HK-2 (cell line): ENCODE results near the gene GOLT1A.
"Not testable (repeated sequence)": the region's sequence is repeated elsewhere in the genome, so short reads cannot be mapped to it uniquely, and the experiment has no call there.

Experiments used
- DNase-seq: peaks from one replicate; pipeline ENCODE4 v3.0.0-alpha.2; 2018; ENCODE audit not compliant: unreplicated experiment

The GOLT1A gene

DNA sequence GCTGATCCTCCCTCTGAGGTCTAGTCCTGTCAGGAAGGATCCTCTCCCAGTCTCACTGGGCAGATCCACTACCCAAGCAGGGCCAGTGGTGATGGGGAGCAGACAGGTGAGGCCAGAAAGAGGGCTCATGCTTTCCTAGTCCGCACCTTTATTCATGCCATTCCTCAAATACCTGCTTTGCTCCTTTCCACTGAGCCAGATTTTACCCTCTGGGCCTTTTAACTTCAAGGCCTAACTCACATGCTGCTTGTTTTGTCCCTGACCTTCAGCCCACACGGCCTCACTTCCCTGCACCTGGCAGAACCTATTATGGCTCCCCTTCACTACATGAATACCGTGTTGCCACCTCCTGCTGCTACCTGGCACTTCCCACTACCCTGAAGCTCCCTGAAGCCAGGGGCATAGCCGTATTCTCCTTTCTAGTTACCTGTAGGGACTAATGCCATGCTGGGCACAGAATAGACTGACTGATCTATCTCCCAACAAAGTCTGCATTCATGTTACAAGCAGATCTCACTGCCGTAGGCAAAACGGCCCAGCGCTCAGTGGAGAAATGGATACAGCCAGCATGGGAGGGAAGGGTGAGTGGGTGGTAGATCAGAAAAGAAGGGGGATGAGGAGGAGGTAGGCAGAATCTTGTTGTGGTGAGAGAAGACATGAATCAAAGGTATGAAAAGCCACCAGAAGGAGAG lies 36.1 kb upstream of the GOLT1A start:
- DNase-seq = no peak

- DNase-seq = no peak
These were observed 35.2 kb upstream of the GOLT1A start for GRCh38 chr1:204248954-204249353.

DNA sequence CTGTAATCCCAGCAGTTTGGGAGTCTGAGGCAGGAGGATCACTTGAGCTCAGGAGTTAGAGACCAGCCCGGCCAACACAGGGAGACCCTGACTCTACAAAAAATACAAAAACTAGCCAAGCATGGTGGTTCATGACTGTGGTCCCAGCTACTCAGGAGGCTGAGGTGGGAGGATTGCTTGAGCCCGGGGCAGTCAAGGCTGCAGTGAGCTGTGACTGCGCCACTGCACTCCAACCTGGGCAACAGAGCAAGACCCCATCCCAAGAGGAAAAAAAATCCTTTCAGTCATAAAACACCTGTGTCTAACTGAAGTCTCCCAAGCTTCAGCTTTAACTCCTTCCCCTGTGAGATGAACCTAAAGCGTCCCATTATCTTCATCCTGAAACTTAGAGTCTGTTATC lies 33.1 kb upstream of the GOLT1A start:
- no peak for DNase-seq

DNA sequence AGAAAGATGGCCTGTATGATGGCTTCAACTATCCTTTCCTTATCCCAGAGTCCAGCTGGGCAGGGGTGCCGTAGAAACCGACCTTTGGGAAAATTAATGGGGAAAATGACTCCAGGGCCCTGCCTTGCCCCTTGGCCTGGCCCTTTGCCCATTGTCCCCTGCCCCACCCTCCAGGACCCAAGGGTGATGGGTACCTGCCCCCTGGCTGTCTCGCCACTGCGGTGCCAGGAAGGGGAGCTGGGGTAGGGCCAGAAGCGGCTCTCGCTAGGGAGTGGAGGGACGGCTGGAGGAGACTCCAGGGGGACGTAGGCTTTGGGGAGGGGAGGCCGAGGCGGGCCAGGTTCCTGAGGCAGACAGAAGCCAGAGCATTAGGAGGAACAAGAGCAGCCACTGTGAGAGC lies 29.1 kb upstream of the GOLT1A start:
- no peak for DNase-seq

- DNase-seq = no peak
These were observed 28.1 kb upstream of the GOLT1A start for GRCh38 chr1:204241914-204242313.

DNA sequence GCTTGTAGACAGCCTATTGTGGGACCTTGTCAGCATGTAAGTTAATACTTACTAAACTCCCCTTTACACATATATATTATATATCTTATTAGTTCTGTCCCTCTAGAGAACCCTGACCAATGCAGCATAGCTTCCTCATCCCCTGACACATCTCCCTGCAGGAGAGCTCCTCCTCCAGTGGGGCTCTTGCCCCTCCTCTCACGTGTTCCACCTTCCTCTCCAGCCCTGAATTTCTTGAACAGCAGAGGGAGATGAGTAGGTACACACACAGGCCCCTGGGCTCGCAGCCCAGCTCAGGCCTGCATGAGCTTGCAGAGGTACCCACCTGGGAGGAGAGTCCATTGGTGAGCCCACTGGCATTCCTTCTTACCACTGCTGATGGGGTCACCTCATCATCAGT lies 27.3 kb upstream of the GOLT1A start:
- DNase-seq = no peak

- no peak for DNase-seq
These were observed 26.4 kb upstream of the GOLT1A start for GRCh38 chr1:204240233-204240632.

DNA sequence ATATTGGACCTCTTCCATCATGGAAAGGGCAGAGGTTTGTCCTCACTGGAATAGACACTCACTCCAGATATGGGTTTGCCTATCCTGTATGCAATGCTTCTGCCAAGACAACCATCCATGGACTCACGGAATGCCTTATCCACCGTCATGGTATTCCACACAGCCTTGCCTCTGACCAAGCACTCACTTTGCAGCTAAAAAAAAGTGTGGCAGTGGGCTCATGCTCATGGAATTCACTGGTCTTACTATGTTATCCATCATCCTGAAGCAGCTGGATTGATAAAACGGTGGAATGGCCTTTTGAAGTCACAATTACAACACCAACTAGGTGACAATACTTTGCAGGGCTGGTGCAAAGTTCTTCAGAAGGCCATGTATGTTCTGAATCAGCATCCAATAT lies 25.6 kb upstream of the GOLT1A start:
- not testable (repeated sequence) for DNase-seq

DNA sequence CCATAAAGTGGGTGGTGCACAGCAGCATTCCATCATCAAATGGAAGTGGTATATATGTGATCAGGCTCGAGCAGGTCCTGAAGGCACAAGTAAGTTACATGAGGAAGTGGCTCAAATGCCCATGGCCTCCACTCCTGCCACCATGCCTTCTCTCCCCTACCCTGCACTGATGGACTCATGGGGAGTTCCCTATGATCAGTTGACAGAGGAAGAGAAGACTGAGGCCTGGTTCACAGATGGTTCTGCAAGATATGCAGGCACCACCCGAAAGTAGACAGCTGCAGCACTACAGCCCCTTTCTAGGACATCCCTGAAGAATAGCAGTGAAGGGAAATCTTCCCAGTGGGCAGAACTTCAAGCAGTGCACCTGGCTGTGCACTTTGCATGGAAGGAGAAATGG lies 24.7 kb upstream of the GOLT1A start:
- DNase-seq = not testable (repeated sequence)

GRCh38 chr1:204237515-204237914 lies 23.7 kb upstream of the GOLT1A start:
- DNase-seq = not testable (repeated sequence)

DNA sequence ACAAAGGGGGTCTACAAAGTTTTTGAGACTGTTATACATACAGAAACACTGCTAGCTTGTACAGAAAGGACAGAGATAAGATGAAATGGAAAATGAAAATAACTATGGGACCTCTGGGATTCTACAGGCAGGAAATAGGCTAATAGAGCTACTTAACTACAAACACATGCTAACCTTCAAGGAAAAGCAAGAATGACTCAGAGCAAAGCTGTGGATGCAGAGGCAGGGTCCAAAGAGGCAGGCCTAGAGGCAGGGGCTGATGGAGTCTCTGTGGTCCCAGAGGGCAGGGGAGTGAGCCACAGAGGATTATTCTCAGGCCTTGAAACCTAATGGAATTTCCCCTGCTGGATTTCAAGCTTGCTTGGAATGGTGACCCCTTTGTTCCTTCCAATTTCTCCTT lies 18.7 kb upstream of the GOLT1A start:
- DNase-seq = no peak

DNA sequence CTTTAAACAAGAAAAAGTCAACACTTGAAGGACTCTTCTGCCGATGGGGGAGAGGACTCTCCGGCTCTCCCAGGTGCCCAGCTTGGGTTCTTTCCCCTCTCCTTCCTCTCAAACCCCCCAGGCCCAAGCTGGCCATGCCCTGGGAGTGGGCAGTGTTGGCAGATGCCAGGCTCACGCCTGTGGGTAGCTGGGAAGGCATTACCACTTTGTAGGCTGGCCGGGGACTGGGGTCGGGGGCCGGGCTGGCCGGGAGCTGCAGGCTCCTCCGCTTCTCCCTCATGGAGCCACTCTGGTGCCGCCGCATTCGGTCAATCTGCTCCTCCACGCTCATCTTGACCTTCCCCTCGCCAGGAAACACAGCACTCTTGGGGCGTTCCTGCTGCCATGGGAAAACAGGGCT lies 16.4 kb upstream of the GOLT1A start:
- DNase-seq = no peak

DNA sequence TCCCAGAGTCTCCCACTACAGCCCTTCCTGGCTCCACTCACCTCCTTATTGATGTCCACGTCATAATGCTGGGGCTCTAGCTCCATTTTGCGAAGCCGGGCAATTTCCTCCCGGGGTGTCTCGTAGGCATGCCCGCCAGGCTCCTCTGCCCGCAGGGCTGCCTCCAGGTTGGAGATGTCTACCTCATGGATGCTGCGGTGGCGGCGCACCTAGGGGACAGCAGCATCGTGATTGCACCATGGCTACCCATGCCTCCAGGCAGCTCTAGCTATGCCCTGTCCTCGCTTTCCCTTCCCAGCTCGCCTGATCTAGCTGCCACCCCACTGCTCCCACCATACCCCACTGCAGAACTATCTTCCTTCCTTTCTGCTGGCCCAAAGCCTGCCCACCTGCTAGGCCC lies 15.1 kb upstream of the GOLT1A start:
- DNase-seq = no peak

DNA sequence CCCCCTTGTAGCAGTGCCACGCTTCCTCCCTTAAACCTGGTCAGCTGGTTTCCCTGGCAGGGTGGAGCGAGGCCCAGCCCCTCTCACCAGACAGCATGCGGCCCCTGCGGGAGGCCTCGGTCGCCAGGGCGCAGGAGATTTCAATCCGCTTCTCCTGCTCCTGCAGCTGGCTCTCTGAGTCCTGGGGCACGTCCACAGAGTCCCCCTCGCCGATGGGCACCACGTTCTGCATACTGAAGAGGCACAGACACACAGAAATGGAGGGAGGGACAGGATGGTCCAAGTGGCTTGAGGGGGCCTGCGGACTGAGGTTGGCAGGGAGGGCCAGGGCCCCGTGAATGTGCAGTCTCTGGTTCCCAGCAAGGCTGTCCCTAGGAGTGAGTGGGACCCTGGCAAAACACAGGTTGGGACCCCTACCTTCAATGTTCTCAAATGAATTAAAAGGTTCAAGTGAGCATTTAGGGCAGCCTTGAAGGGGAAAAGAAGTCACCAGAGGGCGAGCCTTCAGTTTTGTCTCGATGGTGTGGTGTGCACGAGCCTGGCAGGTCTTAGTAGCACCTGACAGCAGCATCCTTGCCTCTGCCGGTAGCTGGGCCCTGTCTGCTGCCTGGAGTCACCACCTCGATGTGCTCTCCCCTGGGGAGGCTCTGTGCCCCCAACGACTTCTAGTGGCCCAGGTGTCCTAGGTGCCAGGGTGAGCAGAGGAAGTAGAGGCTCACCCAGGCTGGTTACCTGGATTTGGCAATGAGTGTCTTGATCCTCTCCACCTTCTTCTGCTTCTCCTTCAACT lies 14.4 kb upstream of the GOLT1A start:
- DNase-seq = no peak

GRCh38 chr1:204227351-204227750 lies 13.6 kb upstream of the GOLT1A start:
- no peak for DNase-seq

DNA sequence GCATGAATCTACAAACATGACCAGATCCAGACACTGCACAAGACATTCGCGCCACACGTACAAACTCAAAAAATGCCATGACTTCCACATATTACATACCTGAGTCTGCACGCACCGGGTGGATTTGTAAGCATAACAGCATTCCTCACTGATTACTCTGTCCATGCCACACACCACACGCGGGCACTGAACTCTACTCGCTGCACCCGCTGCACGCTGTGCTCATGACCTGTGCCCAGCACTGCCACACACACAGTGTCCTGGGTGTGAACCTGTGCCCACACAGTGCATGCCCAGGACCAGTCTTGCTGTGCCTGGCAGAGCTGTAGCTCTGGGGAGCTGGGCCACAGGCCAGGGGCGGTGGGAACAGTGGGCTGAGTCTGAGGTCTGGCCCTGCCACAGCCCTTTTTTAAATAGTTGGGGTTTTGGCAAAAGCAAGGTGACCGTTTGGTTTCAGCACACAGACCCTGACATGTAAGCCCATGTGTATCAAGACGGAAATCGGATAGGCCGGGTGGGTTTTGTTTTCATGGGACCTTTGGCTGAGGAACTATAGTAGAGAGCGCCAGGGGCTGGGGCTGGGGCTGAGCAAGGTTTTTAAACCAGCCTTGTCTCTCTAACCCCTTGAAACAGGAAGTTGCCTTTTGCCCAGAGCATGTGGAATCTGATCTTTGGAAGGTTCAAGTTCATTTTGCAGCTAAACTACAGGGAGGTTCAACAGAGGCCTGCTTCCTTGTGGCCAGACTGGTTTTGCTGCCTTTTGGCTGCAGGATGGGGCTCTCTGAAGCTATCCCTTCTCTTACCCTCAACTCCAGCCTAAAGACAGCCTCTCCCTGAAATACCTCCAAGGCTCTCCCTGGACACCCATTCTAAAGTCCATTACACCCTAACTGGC lies 12.3 kb upstream of the GOLT1A start:
- no peak for DNase-seq

DNA sequence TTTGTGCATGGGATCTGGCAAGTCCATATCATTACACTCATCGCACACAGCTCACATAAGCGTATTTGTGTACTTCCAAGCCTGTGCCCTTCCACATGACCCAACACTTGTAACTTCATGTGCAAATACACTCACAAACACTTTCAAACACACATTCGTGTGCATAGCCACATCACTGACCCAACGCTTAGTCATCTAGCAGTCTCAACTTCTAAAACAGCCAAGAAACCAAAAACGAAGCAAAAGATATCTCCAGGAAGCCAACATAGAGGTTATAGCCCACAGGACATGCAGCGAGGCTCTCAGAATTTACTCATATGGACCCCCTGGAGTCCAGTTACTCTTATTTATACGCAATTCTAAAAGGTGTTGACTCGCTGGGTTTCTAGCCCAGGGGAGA lies 10.9 kb upstream of the GOLT1A start:
- no peak for DNase-seq

DNA sequence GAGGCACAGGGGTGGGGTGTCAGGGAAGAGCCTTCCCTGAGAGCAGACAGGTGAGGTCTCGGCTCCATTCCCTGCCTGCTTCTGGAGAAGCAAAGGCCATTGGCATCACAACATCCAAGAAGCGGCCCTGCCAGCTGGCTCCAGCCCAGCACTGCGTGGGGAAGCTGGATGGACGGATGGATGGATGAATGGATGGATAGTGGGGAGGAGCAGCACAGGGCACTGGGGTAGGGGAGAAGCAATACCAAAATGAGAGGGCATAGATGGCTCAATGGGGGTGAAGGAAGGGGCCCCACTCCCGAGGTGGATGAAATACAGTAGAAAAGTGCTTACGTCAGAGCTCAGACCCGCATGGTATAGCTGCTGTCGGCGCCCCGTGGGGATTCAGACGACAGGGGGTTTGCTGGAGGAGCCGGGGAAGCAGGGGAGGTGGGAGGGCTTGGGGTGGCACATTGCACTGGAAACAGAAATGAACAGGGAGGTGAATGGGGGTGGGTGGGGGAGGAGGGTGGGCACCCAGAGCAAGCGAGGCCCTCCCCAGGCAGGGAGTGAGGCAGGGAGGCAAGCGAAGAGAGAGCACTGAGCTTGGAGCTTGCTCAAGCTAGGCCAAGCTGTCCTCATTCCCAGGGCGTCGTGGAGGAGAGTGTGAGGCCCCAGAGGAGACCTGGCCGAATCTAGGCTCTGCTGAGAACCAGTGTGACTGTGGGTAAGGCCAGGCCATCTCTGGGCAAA lies 9.5 kb upstream of the GOLT1A start:
- no peak for DNase-seq

- DNase-seq = no peak
These were observed 8.9 kb upstream of the GOLT1A start for GRCh38 chr1:204222764-204223055.

GRCh38 chr1:204222006-204222763 lies 8.4 kb upstream of the GOLT1A start:
- DNase-seq = no peak

- DNase-seq = no peak
These were observed 7.5 kb upstream of the GOLT1A start for GRCh38 chr1:204221271-204221670.
